Sigmoid colon (tissue), 3 donors: ENCODE measurements around the gene IQSEC3.

Source experiments
- POLR2A ChIP-seq, 2 donors: fragments of 450-650 bp; IDR thresholded peaks; one replicate each; pipeline ENCODE4 v1.6.1; 2016; ENCODE audit warnings: antibody characterized with exemption in 2 of 2, mild to moderate bottlenecking in 2 of 2, moderate library complexity in 2 of 2
- TF ChIP-seq, protein P1 (sequence below), 4 experiments: fragments of 450-650 bp in 3 of 4; fragments of 200-600 bp in 1 of 4; IDR thresholded peaks; one replicate each; pipeline ENCODE4 v1.5.1; 2016 to 2019; ENCODE audit warnings: antibody characterized with exemption in 4 of 4, mild to moderate bottlenecking in 3 of 4, moderate library complexity in 2 of 4

DNA sequence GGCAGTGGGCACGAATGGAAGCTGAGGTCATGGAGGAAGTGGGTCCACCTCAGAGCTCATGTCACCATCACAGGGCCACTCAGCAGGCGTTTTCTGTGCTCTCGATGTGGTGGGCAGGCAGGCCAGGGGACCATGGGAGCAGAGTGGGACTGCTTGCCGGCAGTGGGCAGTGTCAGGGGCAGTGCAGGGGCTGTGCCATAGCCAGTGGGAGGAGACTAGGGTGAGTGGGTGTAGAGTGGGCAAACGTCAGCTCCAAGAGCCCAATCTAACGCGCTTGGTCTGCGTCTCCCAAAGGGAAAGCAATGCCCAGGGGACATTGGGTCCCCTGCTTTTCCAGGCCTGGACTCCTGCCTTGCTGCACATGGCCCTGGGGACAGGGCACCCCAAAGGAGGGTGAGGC, 89.1 kb downstream of the IQSEC3 start:
- TF ChIP-seq, protein P1, sequence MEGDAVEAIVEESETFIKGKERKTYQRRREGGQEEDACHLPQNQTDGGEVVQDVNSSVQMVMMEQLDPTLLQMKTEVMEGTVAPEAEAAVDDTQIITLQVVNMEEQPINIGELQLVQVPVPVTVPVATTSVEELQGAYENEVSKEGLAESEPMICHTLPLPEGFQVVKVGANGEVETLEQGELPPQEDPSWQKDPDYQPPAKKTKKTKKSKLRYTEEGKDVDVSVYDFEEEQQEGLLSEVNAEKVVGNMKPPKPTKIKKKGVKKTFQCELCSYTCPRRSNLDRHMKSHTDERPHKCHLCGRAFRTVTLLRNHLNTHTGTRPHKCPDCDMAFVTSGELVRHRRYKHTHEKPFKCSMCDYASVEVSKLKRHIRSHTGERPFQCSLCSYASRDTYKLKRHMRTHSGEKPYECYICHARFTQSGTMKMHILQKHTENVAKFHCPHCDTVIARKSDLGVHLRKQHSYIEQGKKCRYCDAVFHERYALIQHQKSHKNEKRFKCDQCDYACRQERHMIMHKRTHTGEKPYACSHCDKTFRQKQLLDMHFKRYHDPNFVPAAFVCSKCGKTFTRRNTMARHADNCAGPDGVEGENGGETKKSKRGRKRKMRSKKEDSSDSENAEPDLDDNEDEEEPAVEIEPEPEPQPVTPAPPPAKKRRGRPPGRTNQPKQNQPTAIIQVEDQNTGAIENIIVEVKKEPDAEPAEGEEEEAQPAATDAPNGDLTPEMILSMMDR (IDR thresholded peaks at IDR 0.05), result no peak
- no peak for TF ChIP-seq POLR2A (IDR thresholded peaks at IDR 0.05)
